Measurements from ENCODE around the gene GNAS-AS1. TPM values are rescaled to one million over a fixed set of nuclear protein-coding genes. Genes with fewer than 3 reads are reported as not detected.

Gene GNAS-AS1
- total RNA-seq, 2 experiments from 2014 or later = 1.0 to 1.6 TPM

- no peaks in the 10 kb centered on the region for H3K4me1 Mint-ChIP-seq
- no peaks in the 10 kb centered on the region for H3K9me3 Mint-ChIP-seq
- H3K4me3 Mint-ChIP-seq = no peak overlapping the region
- peaks cover 20% of the 10 kb centered on the region for H3K27me3 Mint-ChIP-seq
- H3K27ac Mint-ChIP-seq = no peak overlapping the region
- POLR2A ChIA-PET = no interaction called here
- ATAC-seq (ENCODE audit: low read depth) (no peak), DNase-seq (no peak)
- no peaks in the 10 kb centered on the region for H3K36me3 Mint-ChIP-seq
These were observed 53.0 kb downstream of the GNAS-AS1 start for GRCh38 chr20:58797371-58798338.

- DNase-seq = no peak
- Mint-ChIP-seq H3K27me3 (peaks cover 14% of the 10 kb centered on the region), H3K36me3 (no peaks in the 10 kb centered on the region), H3K27ac (no peak overlapping the region), H3K4me1 (no peaks in the 10 kb centered on the region), H3K9me3 (no peaks in the 10 kb centered on the region), H3K4me3 (no peak overlapping the region)
- ATAC-seq (ENCODE audit: low read depth) = no peak
- POLR2A ChIA-PET = no interaction called here
These were observed 54.8 kb downstream of the GNAS-AS1 start for GRCh38 chr20:58795923-58796245.

GRCh38 chr20:58795181-58795922 is 55.4 kb downstream of the GNAS-AS1 start:
- Mint-ChIP-seq H3K27ac (no peak overlapping the region), H3K36me3 (no peaks in the 10 kb centered on the region), H3K27me3 (peaks cover 12% of the 10 kb centered on the region), H3K9me3 (no peaks in the 10 kb centered on the region), H3K4me3 (no peak overlapping the region), H3K4me1 (no peaks in the 10 kb centered on the region)
- POLR2A ChIA-PET = no interaction called here
- ATAC-seq (ENCODE audit: low read depth) (no peak), DNase-seq (no peak)

- Mint-ChIP-seq H3K4me3 (no peak overlapping the region), H3K27ac (no peak overlapping the region), H3K27me3 (peaks cover 8% of the 10 kb centered on the region), H3K9me3 (no peaks in the 10 kb centered on the region), H3K36me3 (no peaks in the 10 kb centered on the region), H3K4me1 (no peaks in the 10 kb centered on the region)
- ATAC-seq (ENCODE audit: low read depth) = no peak
- no peak for DNase-seq
- POLR2A ChIA-PET = no interaction called here
These were observed 56.1 kb downstream of the GNAS-AS1 start for GRCh38 chr20:58794510-58795180.

GRCh38 chr20:58793512-58794420 is 56.9 kb downstream of the GNAS-AS1 start:
- no peaks in the 10 kb centered on the region for H3K4me1 Mint-ChIP-seq
- DNase-seq = no peak
- no peak overlapping the region for H3K4me3 Mint-ChIP-seq
- no peak overlapping the region for H3K27ac Mint-ChIP-seq
- H3K27me3 Mint-ChIP-seq = peaks cover 6% of the 10 kb centered on the region
- POLR2A ChIA-PET = no interaction called here
- no peaks in the 10 kb centered on the region for H3K36me3 Mint-ChIP-seq
- H3K9me3 Mint-ChIP-seq = no peaks in the 10 kb centered on the region
- no peak for ATAC-seq (ENCODE audit: low read depth)

- H3K27ac Mint-ChIP-seq = no peak overlapping the region
- no peak for DNase-seq
- POLR2A ChIA-PET = no interaction called here
- peaks cover 13% of the 10 kb centered on the region for H3K27me3 Mint-ChIP-seq
- no peaks in the 10 kb centered on the region for H3K36me3 Mint-ChIP-seq
- no peaks in the 10 kb centered on the region for H3K9me3 Mint-ChIP-seq
- H3K4me3 Mint-ChIP-seq = no peak overlapping the region
- ATAC-seq (ENCODE audit: low read depth) = no peak
- no peaks in the 10 kb centered on the region for H3K4me1 Mint-ChIP-seq
These were observed 58.3 kb downstream of the GNAS-AS1 start for GRCh38 chr20:58792426-58792825.

GRCh38 chr20:58791286-58791685 is 59.4 kb downstream of the GNAS-AS1 start:
- Mint-ChIP-seq H3K27me3 (peaks cover 13% of the 10 kb centered on the region), H3K9me3 (no peaks in the 10 kb centered on the region), H3K4me3 (no peak overlapping the region), H3K4me1 (no peaks in the 10 kb centered on the region), H3K36me3 (no peaks in the 10 kb centered on the region), H3K27ac (no peak overlapping the region)
- POLR2A ChIA-PET = no interaction called here
- ATAC-seq (ENCODE audit: low read depth) = no peak
- no peak for DNase-seq

GRCh38 chr20:58790454-58790853 is 60.2 kb downstream of the GNAS-AS1 start:
- Mint-ChIP-seq H3K4me1 (no peaks in the 10 kb centered on the region), H3K36me3 (no peaks in the 10 kb centered on the region), H3K27ac (no peak overlapping the region), H3K9me3 (no peaks in the 10 kb centered on the region), H3K27me3 (peaks cover 13% of the 10 kb centered on the region), H3K4me3 (no peak overlapping the region)
- no peak for DNase-seq
- POLR2A ChIA-PET = no interaction called here
- ATAC-seq (ENCODE audit: low read depth) = no peak

- ATAC-seq (ENCODE audit: low read depth) (no peak), DNase-seq (no peak)
- Mint-ChIP-seq H3K4me1 (no peaks in the 10 kb centered on the region), H3K36me3 (no peaks in the 10 kb centered on the region), H3K9me3 (no peaks in the 10 kb centered on the region), H3K27ac (no peak overlapping the region), H3K4me3 (no peak overlapping the region), H3K27me3 (peaks cover 13% of the 10 kb centered on the region)
- POLR2A ChIA-PET = no interaction called here
These were observed 61.7 kb downstream of the GNAS-AS1 start for GRCh38 chr20:58788896-58789544.

- POLR2A ChIA-PET = no interaction called here
- no peak for DNase-seq
- Mint-ChIP-seq H3K36me3 (no peaks in the 10 kb centered on the region), H3K4me1 (no peaks in the 10 kb centered on the region), H3K9me3 (no peaks in the 10 kb centered on the region), H3K27ac (no peak overlapping the region), H3K4me3 (no peak overlapping the region), H3K27me3 (peaks cover 19% of the 10 kb centered on the region)
- no peak for ATAC-seq (ENCODE audit: low read depth)
These were observed 63.3 kb downstream of the GNAS-AS1 start for GRCh38 chr20:58787211-58788005.

- H3K27ac Mint-ChIP-seq = no peak overlapping the region
- ATAC-seq (ENCODE audit: low read depth) (no peak), DNase-seq (no peak)
- no peaks in the 10 kb centered on the region for H3K36me3 Mint-ChIP-seq
- H3K4me3 Mint-ChIP-seq = no peak overlapping the region
- no peaks in the 10 kb centered on the region for H3K4me1 Mint-ChIP-seq
- peaks cover 23% of the 10 kb centered on the region for H3K27me3 Mint-ChIP-seq
- POLR2A ChIA-PET = no interaction called here
- no peaks in the 10 kb centered on the region for H3K9me3 Mint-ChIP-seq
These were observed 66.2 kb downstream of the GNAS-AS1 start for GRCh38 chr20:58784321-58785074.
